OCI-LY7 (cell line): ENCODE results near the gene AIP. TPM values are rescaled to one million over a fixed set of nuclear protein-coding genes. Genes with fewer than 3 reads are reported as not detected.
A peak's percentile ranks its signal among the peaks of the same experiment; 100 is the strongest.

ENCODE experiments used
- BruUV-seq: library from RNA; stranded (reverse); fragments of 400-500 nt; replicated peaks from 2 replicates; lab custom pipeline; 2021; lab: Mats Ljungman, UMichigan
- CTCF ChIA-PET: fragments of 300-600 bp; sonication (Branson Sonifier 250); formaldehyde crosslinking; loops from one replicate; lab custom pipeline; 2022; ENCODE audit warnings: antibody characterized with exemption; ENCODE audit not compliant: unreplicated experiment; lab: Charles Lee
- POLR2A ChIA-PET: fragments of 300-600 bp; sonication (Branson Sonifier 250); formaldehyde crosslinking; loops from one replicate; lab custom pipeline; 2022; ENCODE audit warnings: antibody characterized with exemption; lab: Charles Lee
- DNase-seq: peaks from one replicate; pipeline ENCODE4 v3.0.0-alpha.2; 2015; ENCODE audit warnings: low spot score
- H2AFZ ChIP-seq: fragments of 200-600 bp; sonication (generic), shearing (Covaris generic); 2 replicates; pipeline ENCODE4 v1.6.1; 2014; ENCODE audit warnings: mild to moderate bottlenecking, antibody characterized with exemption, low read length, moderate library complexity
- H3K27ac ChIP-seq: fragments of 200-600 bp; sonication (generic); 2 replicates; pipeline ENCODE4 v1.5.1; 2014; ENCODE audit warnings: mixed run types, low read depth, mild to moderate bottlenecking, moderate library complexity, low read length, inconsistent platforms; ENCODE audit not compliant: poor library complexity, severe bottlenecking
- H3K36me3 ChIP-seq: fragments of 200-600 bp; sonication (generic); 2 replicates; pipeline ENCODE4 v1.6.1; 2014; ENCODE audit warnings: mild to moderate bottlenecking, antibody characterized with exemption, low read length, moderate library complexity, mixed read lengths; ENCODE audit not compliant: insufficient read depth
- H3K4me1 ChIP-seq: fragments of 200-600 bp; sonication (generic); 2 replicates; pipeline ENCODE4 v1.5.1; 2014; ENCODE audit warnings: mild to moderate bottlenecking, low read length; ENCODE audit not compliant: insufficient read depth, poor library complexity, severe bottlenecking
- H3K4me2 ChIP-seq: fragments of 200-600 bp; sonication (generic); 2 replicates; pipeline ENCODE4 v1.6.1; 2014; ENCODE audit warnings: mild to moderate bottlenecking, low read length
- H3K4me3 ChIP-seq: fragments of 200-600 bp; sonication (generic); 2 replicates; pipeline ENCODE4 v1.5.1; 2014; ENCODE audit warnings: mild to moderate bottlenecking, low read depth, low read length; ENCODE audit not compliant: poor library complexity, severe bottlenecking
- H3K79me2 ChIP-seq: fragments of 200-600 bp; sonication (generic); 2 replicates; pipeline ENCODE4 v1.6.1; 2016; ENCODE audit warnings: low read depth, mild to moderate bottlenecking, low read length, moderate library complexity, mixed read lengths; ENCODE audit not compliant: insufficient read depth
- H3K9me2 ChIP-seq: fragments of 200-600 bp; sonication (generic); 2 replicates; pipeline ENCODE4 v1.6.1; 2016; ENCODE audit warnings: mild to moderate bottlenecking, low read length, mixed read lengths; ENCODE audit not compliant: insufficient read depth
- H3K9me3 ChIP-seq: fragments of 200-600 bp; sonication (generic); 2 replicates; pipeline ENCODE4 v1.6.1; 2014; ENCODE audit warnings: mild to moderate bottlenecking, mixed run types, low read length, mixed read lengths
- H4K20me1 ChIP-seq: fragments of 200-600 bp; sonication (generic); 2 replicates; pipeline ENCODE4 v1.6.1; 2014; ENCODE audit warnings: mild to moderate bottlenecking, antibody characterized with exemption, low read length, moderate library complexity, mixed read lengths; ENCODE audit not compliant: insufficient read depth
- CTCF ChIP-seq: fragments of 200-600 bp; sonication (generic); conservative IDR thresholded peaks from 2 replicates; pipeline ENCODE4 v1.5.1; 2014; ENCODE audit warnings: mild to moderate bottlenecking, antibody characterized with exemption, low read length, moderate library complexity, mixed read lengths
- EZH2phosphoT487 ChIP-seq: fragments of 200-600 bp; sonication (generic); IDR thresholded peaks from 2 replicates; pipeline ENCODE4 v1.6.1; 2018; ENCODE audit warnings: low read depth, borderline replicate concordance, mild to moderate bottlenecking, mixed run types, antibody characterized with exemption, low read length, moderate library complexity, mixed read lengths
- intact Hi-C: fragments of 100-400 bp; cut with micrococcal nuclease; formaldehyde crosslinking; loops from one replicate; pipeline ENCODE4 v1.10.0; 2022; ENCODE audit not compliant: unreplicated experiment
- total RNA-seq, 2 experiments: library from RNA; depleted of rRNA in 1 of 2; stranded (reverse); fragments of >200 nt in 1 of 2; shearing (Covaris generic) in 1 of 2; gene quantifications; 2 replicates each; pipeline ENCODE4 v1.2.3, GENCODE V29; 2014 to 2022

The AIP gene
- total RNA-seq, 2 experiments from 2014 or later: 112 to 125 TPM

DNA sequence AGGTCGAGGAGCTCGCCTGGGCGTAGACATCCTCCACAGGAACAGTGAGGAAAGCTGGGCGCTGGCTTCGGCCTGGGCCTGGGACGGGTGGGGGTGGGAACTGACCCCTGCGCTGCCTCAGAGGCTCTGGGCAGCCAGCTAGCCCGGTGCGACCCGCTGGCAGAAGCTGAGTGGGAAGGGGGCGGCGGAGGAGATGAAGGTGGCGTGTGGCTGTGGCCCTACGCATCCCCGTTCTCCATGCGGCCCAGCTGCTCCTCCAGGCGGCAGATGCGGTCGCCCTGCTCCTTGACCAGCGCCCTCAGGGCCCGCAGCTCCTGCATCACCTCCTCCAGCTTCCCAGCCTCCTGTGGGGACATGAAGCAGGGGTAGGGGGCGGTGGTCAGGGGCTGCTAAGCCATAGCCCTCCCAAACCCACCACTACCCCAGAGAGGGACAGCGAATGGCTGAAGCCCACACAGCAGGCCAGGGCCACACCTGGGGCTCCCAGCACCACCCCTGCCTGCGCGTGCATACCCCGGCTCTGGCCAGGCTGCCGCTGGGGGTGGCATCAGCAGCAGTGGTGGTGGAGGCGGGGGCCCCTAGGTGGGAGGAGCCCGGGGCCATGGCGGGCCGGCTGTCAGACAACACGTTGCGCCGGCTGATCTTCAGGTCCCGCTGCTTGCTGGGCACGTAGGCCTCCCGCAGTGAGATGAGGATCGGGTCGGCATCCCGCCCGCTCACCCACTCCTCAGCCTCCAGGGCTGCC, 44.5 kb upstream of the AIP start:
- Histone ChIP-seq H3K4me2 (peak overlapping the region; percentile 97), H3K27ac (peak overlapping the region; percentile 94), H3K4me1 (peaks cover 86% of the 10 kb centered on the region), H4K20me1 (peaks cover 12% of the 10 kb centered on the region), H3K9me3 (no peaks in the 10 kb centered on the region), H3K9me2 (no peaks in the 10 kb centered on the region), H2AFZ (no peak overlapping the region), H3K79me2 (peaks cover 29% of the 10 kb centered on the region), H3K4me3 (peak overlapping the region; percentile 81), H3K36me3 (peaks cover 48% of the 10 kb centered on the region)
- TF ChIP-seq EZH2phosphoT487 (no peak), CTCF (0 out of 2 replicates have a peak, but pooled peaks have one; percentile 28)
- intact Hi-C loops: no loop called here
- TSS peak; percentile 48 for BruUV-seq
- CTCF ChIA-PET: interaction anchor here (0.9 to 1.8 kb wide), 5 partner anchors 11 to 37 kb away, joined by 3 to 11 read pairs (median 6); partner anchors contain the start of gene PPP1CA
- POLR2A ChIA-PET: interaction anchor here (0.6 to 3.6 kb wide), 19 partner anchors 7 to 652 kb away, joined by 3 to 38 read pairs (median 5); partner anchors contain the start of genes PPP1CA, RAD9A, RPS6KB2 and TBC1D10C
- DNase-seq: peak; percentile 81

- Histone ChIP-seq H3K9me3 (no peaks in the 10 kb centered on the region), H3K4me2 (peak overlapping the region; percentile 97), H3K4me3 (peak overlapping the region; percentile 81), H3K4me1 (peaks cover 80% of the 10 kb centered on the region), H3K9me2 (no peaks in the 10 kb centered on the region), H2AFZ (no peak overlapping the region), H3K27ac (peak overlapping the region; percentile 94), H3K79me2 (peaks cover 29% of the 10 kb centered on the region), H3K36me3 (peaks cover 35% of the 10 kb centered on the region), H4K20me1 (peaks cover 12% of the 10 kb centered on the region)
- TF ChIP-seq EZH2phosphoT487: no peak
- TF ChIP-seq CTCF: peak; percentile 72
- BruUV-seq: no TSS peak
- no peak for DNase-seq
- intact Hi-C loops: no loop called here
- ChIA-PET POLR2A (interaction anchor here (0.6 to 3.6 kb wide), 7 partner anchors 10 to 197 kb away, joined by 3 to 20 read pairs (median 4); partner anchors contain the start of genes PPP1CA and TMEM134), CTCF (interaction anchor here (0.5 to 1.8 kb wide), 5 partner anchors 17 to 45 kb away, joined by 3 to 7 read pairs (median 3); partner anchors contain the start of gene PPP1CA)
Measured at GRCh38 chr11:67439321-67440228, 43.3 kb upstream of the AIP start.
